DND-41 (cell line): Measurements from ENCODE around the gene C1orf56.

Source experiments
- EZH2 ChIP-seq: IDR thresholded peaks from 3 replicates; pipeline ENCODE4 v1.6.1; 2012; ENCODE audit warnings: borderline replicate concordance, low read depth, mild to moderate bottlenecking, moderate library complexity, low read length, inconsistent platforms; ENCODE audit not compliant: severe bottlenecking
- TF ChIP-seq, protein P1 (sequence below): IDR thresholded peaks from 2 replicates; pipeline ENCODE4 v1.5.1; 2012; ENCODE audit warnings: borderline replicate concordance, low read length, moderate library complexity, mild to moderate bottlenecking; ENCODE audit not compliant: poor library complexity, severe bottlenecking; ENCODE audit errors: extremely low read depth

DNA sequence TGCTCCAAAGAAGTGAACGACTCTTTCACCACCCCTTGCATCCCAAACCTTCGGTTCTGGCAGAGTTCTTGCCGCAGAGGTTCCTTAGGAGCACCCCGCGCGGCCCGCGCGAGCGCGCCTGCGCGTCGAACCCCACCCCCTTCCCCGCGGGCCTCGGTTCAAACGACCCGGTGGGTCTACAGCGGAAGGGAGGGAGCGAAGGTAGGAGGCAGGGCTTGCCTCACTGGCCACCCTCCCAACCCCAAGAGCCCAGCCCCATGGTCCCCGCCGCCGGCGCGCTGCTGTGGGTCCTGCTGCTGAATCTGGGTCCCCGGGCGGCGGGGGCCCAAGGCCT, at the start of gene C1orf56:
- TF ChIP-seq, protein P1, sequence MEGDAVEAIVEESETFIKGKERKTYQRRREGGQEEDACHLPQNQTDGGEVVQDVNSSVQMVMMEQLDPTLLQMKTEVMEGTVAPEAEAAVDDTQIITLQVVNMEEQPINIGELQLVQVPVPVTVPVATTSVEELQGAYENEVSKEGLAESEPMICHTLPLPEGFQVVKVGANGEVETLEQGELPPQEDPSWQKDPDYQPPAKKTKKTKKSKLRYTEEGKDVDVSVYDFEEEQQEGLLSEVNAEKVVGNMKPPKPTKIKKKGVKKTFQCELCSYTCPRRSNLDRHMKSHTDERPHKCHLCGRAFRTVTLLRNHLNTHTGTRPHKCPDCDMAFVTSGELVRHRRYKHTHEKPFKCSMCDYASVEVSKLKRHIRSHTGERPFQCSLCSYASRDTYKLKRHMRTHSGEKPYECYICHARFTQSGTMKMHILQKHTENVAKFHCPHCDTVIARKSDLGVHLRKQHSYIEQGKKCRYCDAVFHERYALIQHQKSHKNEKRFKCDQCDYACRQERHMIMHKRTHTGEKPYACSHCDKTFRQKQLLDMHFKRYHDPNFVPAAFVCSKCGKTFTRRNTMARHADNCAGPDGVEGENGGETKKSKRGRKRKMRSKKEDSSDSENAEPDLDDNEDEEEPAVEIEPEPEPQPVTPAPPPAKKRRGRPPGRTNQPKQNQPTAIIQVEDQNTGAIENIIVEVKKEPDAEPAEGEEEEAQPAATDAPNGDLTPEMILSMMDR = no peak
- TF ChIP-seq EZH2 = no peak
